OCI-M1 (cell line): ENCODE results near the gene TSSK3.

Experiments
- DNase-seq: peaks from one replicate; lab custom pipeline; 2025; lab: John Stamatoyannopoulos, UW

Gene TSSK3, protein sequence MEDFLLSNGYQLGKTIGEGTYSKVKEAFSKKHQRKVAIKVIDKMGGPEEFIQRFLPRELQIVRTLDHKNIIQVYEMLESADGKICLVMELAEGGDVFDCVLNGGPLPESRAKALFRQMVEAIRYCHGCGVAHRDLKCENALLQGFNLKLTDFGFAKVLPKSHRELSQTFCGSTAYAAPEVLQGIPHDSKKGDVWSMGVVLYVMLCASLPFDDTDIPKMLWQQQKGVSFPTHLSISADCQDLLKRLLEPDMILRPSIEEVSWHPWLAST

DNA sequence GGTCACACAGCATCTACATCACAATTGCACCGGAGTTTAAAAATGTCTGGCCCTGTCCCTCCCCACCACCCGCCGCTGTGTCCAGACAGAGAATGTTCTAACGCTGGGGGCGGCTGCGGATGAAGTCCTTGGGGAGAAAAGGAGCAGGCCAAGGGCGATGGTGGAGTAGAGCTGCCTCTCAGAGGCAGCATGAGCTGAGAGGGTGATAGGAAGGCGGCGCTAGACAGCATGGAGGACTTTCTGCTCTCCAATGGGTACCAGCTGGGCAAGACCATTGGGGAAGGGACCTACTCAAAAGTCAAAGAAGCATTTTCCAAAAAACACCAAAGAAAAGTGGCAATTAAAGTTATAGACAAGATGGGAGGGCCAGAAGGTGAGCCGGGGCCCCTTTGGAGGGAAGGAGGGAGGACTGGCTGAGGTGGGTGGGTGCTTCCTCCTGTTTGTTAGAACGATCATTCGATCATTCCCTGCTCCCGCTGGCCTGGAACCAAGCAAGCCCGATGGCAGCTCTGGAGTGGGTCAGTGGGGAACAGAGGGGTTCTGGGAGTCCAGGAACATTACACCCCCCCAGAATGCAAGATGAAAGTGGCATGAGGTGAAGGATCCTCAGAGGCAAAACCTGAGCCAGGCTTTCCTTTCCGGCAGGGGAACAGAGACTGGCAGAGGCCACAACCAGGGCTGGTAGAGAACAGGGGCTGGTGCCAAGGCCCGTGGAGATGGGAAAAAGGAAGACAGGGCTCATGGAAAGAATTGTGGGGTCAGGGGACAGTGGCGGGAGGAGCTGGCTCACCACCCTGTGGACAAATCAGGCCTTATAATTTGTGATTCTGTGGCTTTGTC, at the start of gene TSSK3, which contains the start of gene FAM229A:
Gene TSSK3, plus strand, starts transcription at position 66 of the 840 bp plus-strand sequence. Its CDS starts 163 bp downstream, at position 229.
Gene FAM229A, minus strand, starts transcription at position 12 of the 840 bp plus-strand sequence. CDS start 394 bp downstream, outside the sequence.
- DNase-seq = no peak

DNA sequence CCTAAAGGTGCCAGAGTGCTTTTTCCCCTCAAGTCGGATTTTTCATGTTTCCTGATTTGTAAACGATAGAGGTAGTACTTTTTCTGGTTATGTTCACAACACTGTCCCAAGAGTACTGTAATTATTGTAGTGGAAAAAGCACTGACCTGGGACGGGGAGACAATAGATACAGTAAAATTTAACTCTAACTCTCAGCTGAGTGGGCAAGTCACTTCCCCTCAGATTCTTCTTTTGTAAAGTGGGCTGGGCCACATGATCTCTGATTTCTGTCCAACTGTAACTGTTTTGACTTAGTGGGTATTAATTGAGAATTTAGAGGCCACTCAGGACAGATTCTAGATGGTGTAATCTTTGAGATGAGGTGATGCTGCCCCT, 45.4 kb upstream of the TSSK3 start:
- DNase-seq = no peak

DNA sequence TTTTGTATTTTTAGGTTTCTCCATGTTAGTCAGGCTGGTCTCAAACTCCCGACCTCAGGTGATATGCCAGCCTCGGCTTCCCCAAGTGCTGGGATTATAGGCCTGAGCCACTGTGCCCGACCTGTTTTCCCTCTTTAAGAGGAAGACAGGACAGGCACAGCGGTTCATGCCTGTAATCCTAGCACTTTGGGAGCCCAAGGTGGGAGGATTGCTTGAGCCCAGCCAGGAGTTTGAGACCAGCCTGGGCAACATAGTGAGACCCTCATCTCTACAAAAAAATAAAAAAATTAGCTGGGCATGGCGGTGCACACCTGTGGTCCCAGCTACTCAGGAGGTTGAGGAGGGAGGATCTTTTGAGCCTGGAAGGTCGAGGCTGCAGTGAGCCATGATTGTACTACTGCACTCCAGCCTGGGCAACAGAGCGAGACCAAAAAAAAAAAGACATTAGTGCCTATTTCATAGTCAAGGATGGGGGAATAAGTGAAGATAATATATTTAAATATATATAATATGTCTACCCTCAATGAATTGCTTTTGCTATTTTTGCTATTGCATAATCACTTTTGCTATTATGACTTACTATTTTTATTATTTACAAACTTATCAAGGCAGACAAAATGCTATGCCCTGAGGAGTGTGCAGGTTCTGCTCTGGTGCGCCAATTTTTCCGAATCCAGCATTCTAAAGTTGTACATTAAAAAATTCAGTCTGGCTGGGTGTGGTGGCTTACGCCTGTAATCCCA, 44.0 kb upstream of the TSSK3 start:
- no peak for DNase-seq

DNA sequence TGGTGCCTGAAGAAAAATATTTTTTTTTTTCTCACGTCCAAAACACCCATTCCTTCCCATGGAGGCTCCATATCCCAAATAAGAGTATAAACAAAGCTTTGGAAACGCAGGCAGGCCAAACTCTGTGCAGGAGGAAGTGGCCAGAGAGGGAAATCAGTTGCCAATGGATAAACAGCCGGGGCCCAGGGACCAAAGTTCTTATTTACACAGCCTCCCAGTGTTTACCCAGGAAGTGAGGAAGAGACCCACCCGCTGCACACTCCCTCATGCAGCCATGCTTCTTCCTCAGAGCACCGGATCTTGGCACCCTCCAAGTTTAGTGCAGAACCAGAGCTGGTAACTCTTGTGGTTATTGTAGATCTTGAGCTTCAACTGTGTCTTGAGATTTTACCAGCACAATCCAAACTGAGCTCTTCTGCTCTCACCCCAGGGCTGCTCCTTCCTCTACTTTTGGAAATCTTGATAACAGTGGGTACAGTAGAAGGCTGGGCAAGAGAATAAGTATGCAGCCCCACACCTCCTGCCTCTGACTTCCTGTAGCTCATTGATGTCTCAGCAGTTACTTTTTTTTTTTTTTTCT, 40.5 kb upstream of the TSSK3 start:
- DNase-seq = no peak

DNA sequence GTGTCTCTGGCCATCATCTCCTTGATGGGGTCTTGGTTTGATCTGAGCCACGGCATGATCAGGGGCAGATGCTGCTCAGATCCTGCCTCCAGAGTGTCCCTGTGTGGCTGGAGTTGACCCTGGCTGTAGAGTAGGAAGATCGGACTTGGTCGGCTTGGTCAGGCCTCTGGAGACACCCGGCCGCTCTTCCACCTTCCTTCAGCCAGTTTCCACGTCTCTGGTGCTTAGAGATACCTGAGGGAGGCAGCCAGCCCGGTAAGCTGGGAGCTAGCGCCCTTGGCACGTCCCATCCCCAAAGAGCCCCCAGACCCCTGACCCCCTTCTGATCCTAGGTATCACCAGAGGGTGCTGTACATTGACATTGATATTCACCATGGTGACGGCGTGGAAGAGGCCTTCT, 35.1 kb upstream of the TSSK3 start:
- no peak for DNase-seq

DNA sequence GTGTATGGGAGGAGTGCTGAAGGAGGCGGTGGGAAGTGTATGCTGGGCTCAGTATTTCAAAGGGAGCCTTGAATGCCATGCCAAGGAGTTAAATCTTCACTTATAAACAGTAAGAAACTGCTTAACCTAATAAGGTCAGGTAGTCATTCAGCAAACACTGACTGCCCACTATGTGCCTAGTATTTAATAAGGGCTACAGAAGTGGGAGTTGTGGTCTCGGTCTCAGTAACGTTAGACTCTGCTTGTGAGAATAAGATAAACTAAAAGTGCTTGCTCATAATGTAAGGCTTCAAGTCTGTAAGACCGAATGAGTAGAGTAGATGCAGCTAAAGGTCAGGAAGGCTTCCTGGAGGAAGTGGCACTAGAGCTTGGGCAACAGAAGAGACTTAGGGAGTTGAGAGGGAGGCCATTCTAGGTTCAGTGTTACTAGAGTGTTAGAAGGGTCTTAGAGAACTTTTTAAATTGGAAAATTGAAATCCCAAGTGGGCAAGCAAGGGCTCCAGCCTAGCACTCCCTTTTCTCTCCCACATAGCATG, 32.3 kb upstream of the TSSK3 start:
- DNase-seq = no peak

DNA sequence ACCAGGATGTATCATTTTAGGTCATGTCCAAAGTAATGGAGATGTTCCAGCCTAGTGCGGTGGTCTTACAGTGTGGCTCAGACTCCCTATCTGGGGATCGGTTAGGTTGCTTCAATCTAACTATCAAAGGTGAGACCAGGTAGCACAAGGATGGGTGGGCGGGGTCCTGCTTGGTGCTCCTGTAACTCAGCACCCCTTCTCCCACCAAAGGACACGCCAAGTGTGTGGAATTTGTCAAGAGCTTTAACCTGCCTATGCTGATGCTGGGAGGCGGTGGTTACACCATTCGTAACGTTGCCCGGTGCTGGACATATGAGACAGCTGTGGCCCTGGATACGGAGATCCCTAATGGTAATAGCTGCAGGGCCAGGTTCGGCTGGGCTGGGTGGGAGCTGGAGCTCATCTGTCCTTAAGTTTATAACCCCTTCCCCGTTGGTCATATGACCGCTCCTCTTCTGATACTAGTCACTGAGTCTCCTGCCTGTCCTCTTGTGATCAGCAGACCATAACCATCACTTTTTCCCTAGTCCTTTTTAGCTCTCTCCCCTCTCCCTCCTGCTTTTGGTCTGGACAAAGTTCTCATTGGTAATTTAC, 31.7 kb upstream of the TSSK3 start:
- DNase-seq = no peak

DNA sequence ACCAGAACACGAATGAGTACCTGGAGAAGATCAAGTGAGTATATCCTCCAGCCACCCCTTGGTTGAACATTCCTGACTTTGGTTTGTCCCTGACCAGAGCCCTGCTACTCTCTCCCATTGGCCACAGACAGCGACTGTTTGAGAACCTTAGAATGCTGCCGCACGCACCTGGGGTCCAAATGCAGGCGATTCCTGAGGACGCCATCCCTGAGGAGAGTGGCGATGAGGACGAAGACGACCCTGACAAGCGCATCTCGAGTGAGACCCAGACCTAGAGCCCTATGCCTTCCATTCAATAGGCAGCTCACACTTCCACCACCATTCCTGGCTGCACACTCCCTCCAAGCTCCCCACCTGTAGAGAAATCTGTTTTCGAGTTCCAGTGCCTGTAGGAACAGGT, 30.8 kb upstream of the TSSK3 start:
- DNase-seq = no peak

DNA sequence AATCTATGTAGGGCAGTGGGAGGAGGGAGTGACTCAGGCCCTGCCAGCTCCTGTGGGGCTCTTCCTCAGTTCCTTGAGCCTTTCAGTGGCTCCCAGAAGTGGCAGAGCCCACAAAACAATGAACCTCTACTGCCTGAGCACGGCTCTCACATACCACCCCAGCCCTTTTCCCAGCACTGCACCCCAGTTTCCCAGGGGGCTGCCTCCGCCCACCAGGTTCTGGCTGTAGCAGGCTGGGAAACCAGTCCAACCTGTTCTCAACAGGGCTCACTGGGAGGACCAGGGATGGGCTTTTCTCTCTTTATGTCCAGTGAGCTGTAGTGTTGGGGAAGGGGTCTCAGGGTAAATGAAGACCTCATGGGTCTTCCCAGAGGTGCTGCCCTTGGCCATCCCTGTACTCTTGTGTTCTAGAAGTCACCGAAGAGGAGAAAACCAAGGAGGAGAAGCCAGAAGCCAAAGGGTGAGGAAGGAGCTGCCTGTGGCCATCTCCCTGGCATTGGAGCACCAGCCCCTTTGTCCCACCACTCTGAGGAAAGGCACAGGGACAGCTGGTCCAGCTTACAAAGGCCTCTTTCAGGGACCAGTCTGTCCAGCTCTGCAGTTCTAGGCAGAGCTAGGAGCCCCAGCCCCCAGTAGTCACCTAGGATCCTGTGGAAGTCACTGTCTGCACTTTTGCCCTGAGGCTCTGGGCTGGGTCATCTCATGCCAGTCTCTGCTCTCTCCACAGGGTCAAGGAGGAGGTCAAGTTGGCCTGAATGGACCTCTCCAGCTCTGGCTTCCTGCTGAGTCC, 29.9 kb upstream of the TSSK3 start:
- DNase-seq = no peak

DNA sequence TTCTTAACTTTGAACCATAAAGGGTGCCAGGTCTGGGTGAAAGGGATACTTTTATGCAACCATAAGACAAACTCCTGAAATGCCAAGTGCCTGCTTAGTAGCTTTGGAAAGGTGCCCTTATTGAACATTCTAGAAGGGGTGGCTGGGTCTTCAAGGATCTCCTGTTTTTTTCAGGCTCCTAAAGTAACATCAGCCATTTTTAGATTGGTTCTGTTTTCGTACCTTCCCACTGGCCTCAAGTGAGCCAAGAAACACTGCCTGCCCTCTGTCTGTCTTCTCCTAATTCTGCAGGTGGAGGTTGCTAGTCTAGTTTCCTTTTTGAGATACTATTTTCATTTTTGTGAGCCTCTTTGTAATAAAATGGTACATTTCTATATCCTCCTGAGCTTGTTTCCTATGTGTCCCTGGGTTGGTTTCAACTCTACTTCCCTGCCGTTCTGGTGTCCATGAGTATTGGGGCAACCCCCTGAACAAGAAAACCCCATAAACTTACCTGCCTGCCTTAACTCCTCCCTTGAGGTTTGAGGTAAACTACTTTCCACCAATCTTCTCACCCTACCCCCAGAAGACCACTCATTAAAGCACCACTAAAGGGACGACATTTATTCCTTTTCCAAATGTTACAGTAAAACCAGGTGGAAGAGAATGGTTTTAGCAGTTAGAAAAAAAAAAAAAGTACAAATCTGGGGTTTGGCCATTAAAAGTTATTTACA, 28.9 kb upstream of the TSSK3 start:
- DNase-seq = no peak

DNA sequence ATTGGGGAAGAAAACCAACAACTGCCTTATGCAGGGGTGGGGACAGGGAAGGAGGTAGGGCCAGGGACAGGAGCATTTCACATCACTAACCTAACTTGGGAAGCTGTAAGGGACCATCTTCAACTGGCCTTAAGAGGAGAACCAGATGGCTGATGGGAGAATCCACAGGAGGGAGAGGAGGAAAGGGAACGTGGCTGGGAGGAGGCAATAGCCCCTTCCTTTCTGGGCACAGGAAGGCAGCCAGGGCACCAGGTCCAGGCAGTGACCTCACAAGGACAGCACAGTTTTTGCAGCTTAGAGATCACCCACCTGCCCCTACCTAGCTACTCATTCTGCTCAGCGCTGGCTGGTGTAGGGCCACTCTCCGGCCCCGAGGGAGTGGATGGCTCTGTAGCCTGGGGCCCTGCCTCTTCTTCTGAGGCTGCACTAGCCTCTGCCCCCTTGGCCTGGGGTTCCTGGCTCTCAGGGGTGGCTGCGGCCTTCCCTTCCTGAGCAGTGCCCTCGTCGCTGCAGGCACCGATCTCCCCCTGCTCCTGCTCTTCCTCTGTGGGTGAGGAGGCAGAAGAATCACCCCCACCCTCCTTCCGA, 28.0 kb upstream of the TSSK3 start:
- DNase-seq = no peak

DNA sequence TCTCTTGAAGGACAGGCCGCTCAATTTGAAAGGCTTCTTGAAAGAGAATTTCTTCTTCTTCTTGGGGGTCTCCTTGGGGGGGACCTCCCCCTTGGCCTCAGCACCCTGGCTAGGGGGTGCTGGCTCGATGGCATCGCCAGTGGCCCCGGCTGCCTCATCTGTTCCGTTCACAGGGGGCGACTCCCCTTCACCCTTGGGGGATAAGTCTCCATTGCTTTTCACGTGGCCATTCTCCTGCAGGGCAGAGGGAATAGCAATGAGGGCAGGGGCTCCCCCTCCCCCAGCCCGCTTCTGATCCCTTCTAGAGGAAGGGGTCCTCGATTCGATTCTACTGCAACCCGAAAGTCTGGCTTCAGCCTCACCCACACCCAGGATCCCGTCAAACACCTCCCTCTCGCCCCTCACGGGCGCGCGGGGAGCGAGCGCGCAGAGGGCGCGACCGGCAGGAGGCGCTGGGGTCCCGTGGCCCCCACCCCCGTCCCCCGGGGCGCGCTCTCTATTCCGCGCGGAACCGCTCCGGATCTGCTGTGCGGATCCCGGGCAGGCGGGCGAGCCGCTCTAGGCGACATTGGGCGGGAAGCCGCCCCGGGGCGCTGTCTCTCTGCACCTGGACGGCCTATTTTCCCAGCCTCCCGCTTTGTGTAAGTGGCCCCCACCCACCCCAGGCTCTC, 27.3 kb upstream of the TSSK3 start:
- DNase-seq = peak; percentile 70

DNA sequence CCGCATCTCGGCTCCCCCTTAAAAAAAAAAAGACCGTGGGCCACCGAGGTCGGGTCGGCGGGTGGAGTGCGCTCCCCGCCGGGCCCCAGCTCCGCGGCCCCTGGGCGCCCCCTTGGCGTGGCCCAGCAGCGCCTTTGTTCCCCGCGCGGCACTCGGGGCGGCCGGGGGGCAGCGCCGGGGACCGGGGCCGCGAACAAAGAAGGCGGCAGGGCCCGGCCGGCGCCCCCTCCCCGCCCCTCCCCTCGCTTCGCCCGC, 26.9 kb upstream of the TSSK3 start:
- DNase-seq = no peak

DNA sequence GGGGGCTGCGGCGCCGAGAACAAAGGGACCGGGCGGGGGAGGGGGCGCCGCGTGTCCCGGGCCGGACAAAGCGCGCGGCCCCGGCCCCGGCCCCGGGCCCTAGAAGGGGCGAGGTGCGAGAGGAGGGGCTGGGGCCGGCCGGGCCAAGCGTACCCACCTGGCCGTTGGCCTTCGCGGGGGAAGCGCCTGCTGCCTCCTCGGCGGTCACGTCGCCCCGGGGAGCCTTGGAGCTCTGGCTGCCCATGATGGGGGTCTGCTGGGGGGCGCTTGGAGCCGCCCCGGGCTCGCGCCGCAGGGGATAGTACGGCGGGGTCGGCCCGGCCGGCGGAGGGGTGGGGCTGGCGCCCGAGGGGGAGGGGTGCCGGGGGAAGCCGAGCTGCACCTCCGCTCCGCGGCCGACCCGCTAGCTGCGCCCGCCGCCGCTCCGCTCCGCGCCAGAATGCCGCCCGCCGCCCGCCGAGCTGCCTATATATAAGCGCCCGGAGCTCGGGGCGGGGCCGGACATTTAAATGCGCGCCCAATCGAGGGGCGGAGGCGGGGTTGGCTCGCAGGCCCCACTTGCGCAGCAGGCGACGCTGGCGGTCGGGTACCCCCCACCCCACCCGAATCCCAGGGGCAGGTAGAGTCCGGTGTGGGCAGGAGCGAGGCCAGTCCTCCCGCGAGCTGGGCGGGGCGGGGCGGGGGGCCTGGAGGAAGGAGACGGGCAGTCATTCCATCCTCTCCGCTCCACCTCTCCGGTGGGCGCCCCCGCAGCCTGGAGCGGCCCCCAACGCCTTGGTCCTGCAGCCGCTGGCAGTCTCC, 26.3 kb upstream of the TSSK3 start, which contains the start of gene MARCKSL1:
Gene MARCKSL1, minus strand, starts transcription at position 444 of the 801 bp plus-strand sequence. Its CDS starts 200 bp downstream, at position 244.
- peak; percentile 84 for DNase-seq

DNA sequence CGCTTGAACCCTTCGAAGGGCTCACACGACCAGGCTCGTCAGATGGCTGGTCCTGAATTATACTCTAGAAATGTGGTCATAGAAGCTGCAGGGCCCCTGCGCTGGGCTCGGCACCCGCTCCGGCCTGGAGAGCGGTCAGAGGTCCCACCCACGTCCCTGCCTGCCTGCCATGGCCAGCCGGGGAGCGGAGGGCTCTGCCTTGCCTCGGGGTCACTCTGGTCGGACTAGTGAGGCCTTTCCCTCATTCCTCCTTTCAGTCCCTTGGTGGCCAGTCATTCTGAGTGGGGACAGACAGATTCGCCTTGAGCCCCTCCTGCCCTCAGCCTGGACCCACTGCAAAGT, 25.8 kb upstream of the TSSK3 start:
- no peak for DNase-seq

DNA sequence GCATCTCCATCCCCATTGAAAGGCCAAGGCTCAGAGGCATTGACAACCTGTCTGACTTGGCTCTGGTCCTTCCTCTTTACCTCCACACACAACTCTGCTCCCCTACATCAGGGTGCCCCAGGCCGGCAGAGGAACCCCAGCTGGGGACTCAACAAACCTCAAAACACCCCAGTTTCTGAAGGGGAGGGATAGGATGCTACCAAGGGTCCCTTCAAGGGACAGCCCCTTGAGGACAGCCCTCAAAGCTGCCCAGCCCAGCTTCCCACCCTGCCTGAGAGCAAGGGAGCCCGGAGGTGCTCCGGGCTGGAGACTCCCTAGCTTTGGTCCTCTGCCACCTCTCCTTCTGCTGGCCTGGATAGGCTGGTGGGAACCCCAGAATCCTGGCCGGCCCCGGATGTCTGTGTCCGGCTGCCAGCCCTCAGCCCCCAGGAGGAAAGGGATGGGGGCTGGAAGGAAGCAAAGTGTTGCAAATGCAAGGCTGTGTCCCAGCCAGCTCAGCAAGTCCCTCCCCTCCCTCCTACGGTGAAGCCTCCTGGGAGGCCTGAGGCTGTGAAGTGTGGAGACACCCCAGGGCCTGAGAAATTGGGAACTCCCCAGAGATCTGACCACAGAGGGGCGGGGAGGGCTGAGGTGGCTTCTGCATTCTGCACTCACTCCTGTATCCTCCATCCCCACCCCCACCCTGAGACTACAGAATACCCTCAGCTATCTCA, 25.2 kb upstream of the TSSK3 start:
- peak; percentile 81 for DNase-seq

DNA sequence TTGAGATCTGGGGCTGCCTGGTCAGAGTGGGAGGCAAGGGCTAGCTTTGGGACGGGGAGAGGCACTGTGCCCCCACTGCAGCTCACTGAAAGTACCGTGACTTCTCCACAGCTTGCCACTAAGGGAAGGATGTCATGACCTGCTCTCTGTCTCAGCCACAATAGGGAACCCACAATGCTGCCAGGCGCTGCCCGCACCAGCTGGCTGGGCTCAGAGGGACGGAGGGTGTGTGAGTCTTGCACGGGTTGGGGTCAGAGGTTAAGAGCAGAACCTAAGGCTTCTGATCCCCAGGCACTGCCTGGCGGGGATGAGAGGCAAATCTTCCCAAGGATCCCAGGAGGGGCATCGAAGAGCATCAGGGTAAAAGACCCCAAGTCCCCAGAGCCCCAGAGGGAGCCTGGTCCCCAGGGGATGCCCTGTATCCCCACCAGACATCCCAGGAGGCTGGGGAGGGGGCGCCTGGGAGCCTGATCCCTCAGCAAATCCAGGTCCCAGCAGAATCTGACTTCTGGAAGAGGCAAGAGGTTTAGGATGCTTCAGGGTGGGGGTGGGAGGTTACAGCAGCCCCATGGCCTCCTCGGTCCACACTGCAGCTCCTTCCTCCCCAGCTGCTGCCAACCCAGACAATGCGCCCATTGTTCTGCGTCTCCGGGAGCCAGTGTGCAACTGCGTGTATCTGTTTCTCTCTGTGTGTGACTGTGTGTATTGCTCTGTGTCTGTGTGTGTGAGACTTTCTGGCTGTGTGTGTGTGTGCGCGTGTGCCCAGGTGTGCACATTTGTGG, 24.3 kb upstream of the TSSK3 start:
- DNase-seq = no peak
